Measurements from ENCODE around the gene KIFAP3.

- no peak for TF ChIP-seq SP1 (CRISPR knock-in tag; conservative IDR thresholded peaks at IDR 0.05)
- TF ChIP-seq FOXP4 (CRISPR knock-in tag; IDR thresholded peaks at IDR 0.05) = no peak
- TF ChIP-seq FOXJ3 (CRISPR knock-in tag; IDR thresholded peaks at IDR 0.05; ENCODE audit: borderline replicate concordance) = no peak
- no peak for TF ChIP-seq MXD4 (CRISPR knock-in tag; IDR thresholded peaks at IDR 0.05; ENCODE audit: borderline replicate concordance)
- no peak for TF ChIP-seq E2F4 (CRISPR knock-in tag; IDR thresholded peaks at IDR 0.05; ENCODE audit: borderline replicate concordance, low read depth)
- TF ChIP-seq, protein P1, sequence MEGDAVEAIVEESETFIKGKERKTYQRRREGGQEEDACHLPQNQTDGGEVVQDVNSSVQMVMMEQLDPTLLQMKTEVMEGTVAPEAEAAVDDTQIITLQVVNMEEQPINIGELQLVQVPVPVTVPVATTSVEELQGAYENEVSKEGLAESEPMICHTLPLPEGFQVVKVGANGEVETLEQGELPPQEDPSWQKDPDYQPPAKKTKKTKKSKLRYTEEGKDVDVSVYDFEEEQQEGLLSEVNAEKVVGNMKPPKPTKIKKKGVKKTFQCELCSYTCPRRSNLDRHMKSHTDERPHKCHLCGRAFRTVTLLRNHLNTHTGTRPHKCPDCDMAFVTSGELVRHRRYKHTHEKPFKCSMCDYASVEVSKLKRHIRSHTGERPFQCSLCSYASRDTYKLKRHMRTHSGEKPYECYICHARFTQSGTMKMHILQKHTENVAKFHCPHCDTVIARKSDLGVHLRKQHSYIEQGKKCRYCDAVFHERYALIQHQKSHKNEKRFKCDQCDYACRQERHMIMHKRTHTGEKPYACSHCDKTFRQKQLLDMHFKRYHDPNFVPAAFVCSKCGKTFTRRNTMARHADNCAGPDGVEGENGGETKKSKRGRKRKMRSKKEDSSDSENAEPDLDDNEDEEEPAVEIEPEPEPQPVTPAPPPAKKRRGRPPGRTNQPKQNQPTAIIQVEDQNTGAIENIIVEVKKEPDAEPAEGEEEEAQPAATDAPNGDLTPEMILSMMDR (IDR thresholded peaks at IDR 0.05) = no peak
- no peak for TF ChIP-seq ZSCAN18 (CRISPR knock-in tag; IDR thresholded peaks at IDR 0.05)
- TF ChIP-seq CREB1 (CRISPR knock-in tag; IDR thresholded peaks at IDR 0.05) = no peak
- TF ChIP-seq, protein P2, sequence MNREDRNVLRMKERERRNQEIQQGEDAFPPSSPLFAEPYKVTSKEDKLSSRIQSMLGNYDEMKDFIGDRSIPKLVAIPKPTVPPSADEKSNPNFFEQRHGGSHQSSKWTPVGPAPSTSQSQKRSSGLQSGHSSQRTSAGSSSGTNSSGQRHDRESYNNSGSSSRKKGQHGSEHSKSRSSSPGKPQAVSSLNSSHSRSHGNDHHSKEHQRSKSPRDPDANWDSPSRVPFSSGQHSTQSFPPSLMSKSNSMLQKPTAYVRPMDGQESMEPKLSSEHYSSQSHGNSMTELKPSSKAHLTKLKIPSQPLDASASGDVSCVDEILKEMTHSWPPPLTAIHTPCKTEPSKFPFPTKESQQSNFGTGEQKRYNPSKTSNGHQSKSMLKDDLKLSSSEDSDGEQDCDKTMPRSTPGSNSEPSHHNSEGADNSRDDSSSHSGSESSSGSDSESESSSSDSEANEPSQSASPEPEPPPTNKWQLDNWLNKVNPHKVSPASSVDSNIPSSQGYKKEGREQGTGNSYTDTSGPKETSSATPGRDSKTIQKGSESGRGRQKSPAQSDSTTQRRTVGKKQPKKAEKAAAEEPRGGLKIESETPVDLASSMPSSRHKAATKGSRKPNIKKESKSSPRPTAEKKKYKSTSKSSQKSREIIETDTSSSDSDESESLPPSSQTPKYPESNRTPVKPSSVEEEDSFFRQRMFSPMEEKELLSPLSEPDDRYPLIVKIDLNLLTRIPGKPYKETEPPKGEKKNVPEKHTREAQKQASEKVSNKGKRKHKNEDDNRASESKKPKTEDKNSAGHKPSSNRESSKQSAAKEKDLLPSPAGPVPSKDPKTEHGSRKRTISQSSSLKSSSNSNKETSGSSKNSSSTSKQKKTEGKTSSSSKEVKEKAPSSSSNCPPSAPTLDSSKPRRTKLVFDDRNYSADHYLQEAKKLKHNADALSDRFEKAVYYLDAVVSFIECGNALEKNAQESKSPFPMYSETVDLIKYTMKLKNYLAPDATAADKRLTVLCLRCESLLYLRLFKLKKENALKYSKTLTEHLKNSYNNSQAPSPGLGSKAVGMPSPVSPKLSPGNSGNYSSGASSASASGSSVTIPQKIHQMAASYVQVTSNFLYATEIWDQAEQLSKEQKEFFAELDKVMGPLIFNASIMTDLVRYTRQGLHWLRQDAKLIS (CRISPR knock-in tag; IDR thresholded peaks at IDR 0.05; ENCODE audit: borderline replicate concordance) = no peak
Measured at GRCh38 chr1:169894424-169895145, 179.9 kb downstream of the KIFAP3 start.

Data from WTC11 (cell line).